Measurements from ENCODE around the gene DKK3. TPM values are rescaled to one million over a fixed set of nuclear protein-coding genes. Genes with fewer than 3 reads are reported as not detected.

Gene DKK3
- total RNA-seq, 1 donor: 72.4 TPM

DNA sequence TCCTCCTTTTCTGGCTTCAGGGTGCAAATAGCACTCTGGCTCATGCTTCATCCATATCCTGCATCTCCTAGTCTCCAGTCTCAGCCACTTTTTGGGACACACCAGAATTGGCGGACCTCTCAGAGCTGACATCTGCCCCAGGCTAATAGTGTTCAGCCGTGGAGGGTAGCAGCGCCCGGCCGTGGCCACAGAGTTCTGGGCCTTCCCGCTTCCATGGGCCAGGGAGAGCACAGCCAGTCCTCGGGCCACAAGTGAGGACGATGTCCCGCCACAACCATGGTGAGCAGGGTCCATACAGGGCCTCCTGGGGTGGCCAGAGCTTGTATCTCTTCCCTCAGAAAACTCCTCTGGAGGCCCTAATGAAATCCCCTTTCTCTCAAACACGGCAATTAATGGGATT, 26.0 kb downstream of the DKK3 start:
- peak overlapping the region; percentile 1 for H3K4me2 ChIP-seq (ENCODE audit: insufficient read depth, low read length)
- DNase-seq (ENCODE audit: insufficient read length, low spot score, missing footprints): no peak
- TF ChIP-seq, protein P1, sequence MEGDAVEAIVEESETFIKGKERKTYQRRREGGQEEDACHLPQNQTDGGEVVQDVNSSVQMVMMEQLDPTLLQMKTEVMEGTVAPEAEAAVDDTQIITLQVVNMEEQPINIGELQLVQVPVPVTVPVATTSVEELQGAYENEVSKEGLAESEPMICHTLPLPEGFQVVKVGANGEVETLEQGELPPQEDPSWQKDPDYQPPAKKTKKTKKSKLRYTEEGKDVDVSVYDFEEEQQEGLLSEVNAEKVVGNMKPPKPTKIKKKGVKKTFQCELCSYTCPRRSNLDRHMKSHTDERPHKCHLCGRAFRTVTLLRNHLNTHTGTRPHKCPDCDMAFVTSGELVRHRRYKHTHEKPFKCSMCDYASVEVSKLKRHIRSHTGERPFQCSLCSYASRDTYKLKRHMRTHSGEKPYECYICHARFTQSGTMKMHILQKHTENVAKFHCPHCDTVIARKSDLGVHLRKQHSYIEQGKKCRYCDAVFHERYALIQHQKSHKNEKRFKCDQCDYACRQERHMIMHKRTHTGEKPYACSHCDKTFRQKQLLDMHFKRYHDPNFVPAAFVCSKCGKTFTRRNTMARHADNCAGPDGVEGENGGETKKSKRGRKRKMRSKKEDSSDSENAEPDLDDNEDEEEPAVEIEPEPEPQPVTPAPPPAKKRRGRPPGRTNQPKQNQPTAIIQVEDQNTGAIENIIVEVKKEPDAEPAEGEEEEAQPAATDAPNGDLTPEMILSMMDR (IDR thresholded peaks at IDR 0.05; ENCODE audit: extremely low read depth, low read depth, low read length): no peak
- no peaks in the 10 kb centered on the region for H3K27me3 ChIP-seq (ENCODE audit: insufficient read depth, low read length)
- H4K20me1 ChIP-seq (ENCODE audit: insufficient read depth, low read length): no peaks in the 10 kb centered on the region
- H3K36me3 ChIP-seq (ENCODE audit: insufficient read depth, low read length): no peaks in the 10 kb centered on the region
- no peak overlapping the region for H3K4me3 ChIP-seq (ENCODE audit: insufficient read depth, low read length)
- peak overlapping the region; percentile 46 for H3K27ac ChIP-seq (ENCODE audit: low read depth, low read length)
- H3K79me2 ChIP-seq (ENCODE audit: insufficient read depth, low read length): no peaks in the 10 kb centered on the region
- no peak overlapping the region for H2AFZ ChIP-seq (ENCODE audit: low read length)
- H3K4me1 ChIP-seq (ENCODE audit: insufficient read depth, low read length): peaks cover 64% of the 10 kb centered on the region
- no peaks in the 10 kb centered on the region for H3K9me3 ChIP-seq (ENCODE audit: low read depth, low read length)

DNA sequence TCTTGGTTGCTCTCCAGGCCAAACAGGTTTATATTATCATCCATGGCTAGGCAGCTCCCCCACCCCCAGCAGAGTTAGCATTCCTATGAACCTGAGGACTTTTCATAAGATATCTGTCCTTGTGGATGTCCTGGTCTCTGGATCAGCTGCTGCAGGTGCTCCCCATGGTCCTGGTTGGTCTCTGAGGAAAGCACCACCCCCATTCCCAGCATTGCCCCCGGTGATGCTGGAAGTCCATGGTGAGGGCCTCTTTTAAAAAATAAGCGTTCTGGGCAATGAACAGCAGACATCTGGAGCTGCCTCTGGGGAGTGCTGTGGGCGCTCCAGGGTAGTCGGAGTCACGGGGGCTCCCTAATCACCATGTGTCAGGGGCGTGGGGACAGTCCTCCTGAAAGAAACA, 26.6 kb downstream of the DKK3 start:
- no peak overlapping the region for H2AFZ ChIP-seq (ENCODE audit: low read length)
- no peaks in the 10 kb centered on the region for H4K20me1 ChIP-seq (ENCODE audit: insufficient read depth, low read length)
- no peaks in the 10 kb centered on the region for H3K9me3 ChIP-seq (ENCODE audit: low read depth, low read length)
- H3K27me3 ChIP-seq (ENCODE audit: insufficient read depth, low read length): no peaks in the 10 kb centered on the region
- TF ChIP-seq, protein P1 (IDR thresholded peaks at IDR 0.05; ENCODE audit: extremely low read depth, low read depth, low read length): no peak
- H3K4me1 ChIP-seq (ENCODE audit: insufficient read depth, low read length): peaks cover 71% of the 10 kb centered on the region
- no peak for DNase-seq (ENCODE audit: insufficient read length, low spot score, missing footprints)
- no peak overlapping the region for H3K4me3 ChIP-seq (ENCODE audit: insufficient read depth, low read length)
- H3K36me3 ChIP-seq (ENCODE audit: insufficient read depth, low read length): no peaks in the 10 kb centered on the region
- no peak overlapping the region for H3K4me2 ChIP-seq (ENCODE audit: insufficient read depth, low read length)
- H3K79me2 ChIP-seq (ENCODE audit: insufficient read depth, low read length): no peaks in the 10 kb centered on the region
- no peak overlapping the region for H3K27ac ChIP-seq (ENCODE audit: low read depth, low read length)

DNA sequence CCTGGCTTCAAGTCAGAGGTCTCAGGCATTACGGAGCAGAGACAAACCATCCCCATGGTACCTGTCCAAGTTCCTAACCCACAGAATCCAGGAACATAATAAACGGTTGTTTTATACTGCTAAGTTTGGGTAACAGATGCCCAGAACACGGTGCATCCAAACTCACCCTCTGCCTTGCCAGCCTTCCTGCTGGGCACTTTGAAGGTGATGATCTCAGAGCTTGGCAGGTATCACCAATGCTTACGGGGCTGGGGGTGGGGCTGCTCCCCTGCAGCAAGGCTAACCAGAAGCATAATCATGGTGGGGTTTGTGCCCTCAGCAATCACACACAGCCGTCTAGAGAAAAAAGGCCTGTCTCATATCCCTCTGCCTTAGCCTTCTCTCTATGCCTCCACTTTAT, 27.1 kb downstream of the DKK3 start:
- Histone ChIP-seq H3K27me3 (ENCODE audit: insufficient read depth, low read length) (no peaks in the 10 kb centered on the region), H3K79me2 (ENCODE audit: insufficient read depth, low read length) (no peaks in the 10 kb centered on the region), H3K4me2 (ENCODE audit: insufficient read depth, low read length) (no peak overlapping the region), H4K20me1 (ENCODE audit: insufficient read depth, low read length) (no peaks in the 10 kb centered on the region), H3K4me3 (ENCODE audit: insufficient read depth, low read length) (no peak overlapping the region), H3K36me3 (ENCODE audit: insufficient read depth, low read length) (no peaks in the 10 kb centered on the region), H3K9me3 (ENCODE audit: low read depth, low read length) (no peaks in the 10 kb centered on the region), H3K4me1 (ENCODE audit: insufficient read depth, low read length) (peaks cover 75% of the 10 kb centered on the region), H3K27ac (ENCODE audit: low read depth, low read length) (no peak overlapping the region), H2AFZ (ENCODE audit: low read length) (no peak overlapping the region)
- TF ChIP-seq, protein P1 (IDR thresholded peaks at IDR 0.05; ENCODE audit: extremely low read depth, low read depth, low read length): no peak
- no peak for DNase-seq (ENCODE audit: insufficient read length, low spot score, missing footprints)

DNA sequence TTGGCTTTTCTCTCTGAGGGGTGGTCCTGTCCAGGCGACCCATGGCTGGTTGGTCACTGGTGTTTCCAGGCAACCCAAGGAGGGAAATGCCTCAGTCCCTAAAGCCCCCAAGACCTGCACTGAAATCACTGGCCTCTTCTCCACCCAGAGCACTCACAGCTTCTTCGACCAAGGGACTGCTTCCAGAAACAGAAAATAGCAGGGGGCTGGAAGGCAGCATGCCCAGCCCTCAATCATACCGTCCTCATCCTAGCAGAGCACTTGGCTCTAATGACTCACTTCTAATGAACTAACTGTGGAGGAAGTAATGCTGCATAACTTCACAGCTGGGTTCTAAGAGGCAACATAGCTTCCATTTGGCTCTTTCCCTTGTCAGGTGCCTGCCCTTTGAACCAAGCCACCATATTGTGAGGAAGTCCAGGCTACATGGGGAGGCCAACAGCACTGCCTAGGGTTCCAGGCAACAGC, 27.6 kb downstream of the DKK3 start:
- H3K27ac ChIP-seq (ENCODE audit: low read depth, low read length): no peak overlapping the region
- peaks cover 76% of the 10 kb centered on the region for H3K4me1 ChIP-seq (ENCODE audit: insufficient read depth, low read length)
- H3K9me3 ChIP-seq (ENCODE audit: low read depth, low read length): no peaks in the 10 kb centered on the region
- no peaks in the 10 kb centered on the region for H3K79me2 ChIP-seq (ENCODE audit: insufficient read depth, low read length)
- peak; percentile 85 for DNase-seq (ENCODE audit: insufficient read length, low spot score, missing footprints)
- H4K20me1 ChIP-seq (ENCODE audit: insufficient read depth, low read length): no peaks in the 10 kb centered on the region
- no peaks in the 10 kb centered on the region for H3K36me3 ChIP-seq (ENCODE audit: insufficient read depth, low read length)
- no peak overlapping the region for H3K4me3 ChIP-seq (ENCODE audit: insufficient read depth, low read length)
- TF ChIP-seq, protein P1 (IDR thresholded peaks at IDR 0.05; ENCODE audit: extremely low read depth, low read depth, low read length): no peak
- no peak overlapping the region for H3K4me2 ChIP-seq (ENCODE audit: insufficient read depth, low read length)
- no peak overlapping the region for H2AFZ ChIP-seq (ENCODE audit: low read length)
- H3K27me3 ChIP-seq (ENCODE audit: insufficient read depth, low read length): no peaks in the 10 kb centered on the region

All from osteoblast (primary cell).